HG03460 (cell line): ENCODE data around the gene PEBP1.
A peak's percentile ranks its signal among the peaks of the same experiment; 100 is the strongest.
"Not testable (repeated sequence)": the region's sequence is repeated elsewhere in the genome, so short reads cannot be mapped to it uniquely, and the experiment has no call there.

Source experiments
- ATAC-seq: cut with Tn5 transposase; IDR thresholded peaks from one replicate; pipeline ENCODE4 v1.9.1; 2021; ENCODE audit not compliant: unreplicated experiment

Gene PEBP1

GRCh38 chr12:118129436-118129835 lies 6.5 kb upstream of the PEBP1 start:
- ATAC-seq = not testable (repeated sequence)

- ATAC-seq = peak; percentile 26
These were observed 657 bp downstream of the PEBP1 start for GRCh38 chr12:118136559-118137003.

GRCh38 chr12:118137148-118137678 lies 1.3 kb downstream of the PEBP1 start:
- no peak for ATAC-seq

- ATAC-seq = no peak
These were observed 4.9 kb downstream of the PEBP1 start for GRCh38 chr12:118140825-118141224.

GRCh38 chr12:118144499-118144898 lies 8.6 kb downstream of the PEBP1 start:
- no peak for ATAC-seq

GRCh38 chr12:118145113-118145797 lies 9.3 kb downstream of the PEBP1 start:
- ATAC-seq = no peak

- no peak for ATAC-seq
These were observed 9.9 kb downstream of the PEBP1 start for GRCh38 chr12:118145798-118146156.

GRCh38 chr12:118148287-118148686 lies 12.4 kb downstream of the PEBP1 start:
- ATAC-seq = no peak

- no peak for ATAC-seq
These were observed 14.7 kb downstream of the PEBP1 start for GRCh38 chr12:118150625-118151024.

- no peak for ATAC-seq
These were observed 15.8 kb downstream of the PEBP1 start for GRCh38 chr12:118151755-118152154.

- no peak for ATAC-seq
These were observed 24.6 kb downstream of the PEBP1 start for GRCh38 chr12:118160536-118160935.

GRCh38 chr12:118164798-118165486 lies 29.0 kb downstream of the PEBP1 start:
- ATAC-seq = no peak

- peak; percentile 99 for ATAC-seq
These were observed 31.0 kb downstream of the PEBP1 start for GRCh38 chr12:118166946-118167345.

- ATAC-seq = peak; percentile 95
These were observed 40.0 kb downstream of the PEBP1 start for GRCh38 chr12:118175823-118176447.

GRCh38 chr12:118183155-118183554 lies 47.2 kb downstream of the PEBP1 start:
- ATAC-seq = no peak

GRCh38 chr12:118183711-118184110 lies 47.8 kb downstream of the PEBP1 start:
- no peak for ATAC-seq

- ATAC-seq = no peak
These were observed 49.9 kb downstream of the PEBP1 start for GRCh38 chr12:118185602-118186397.

GRCh38 chr12:118187751-118188435 lies 52.0 kb downstream of the PEBP1 start:
- no peak for ATAC-seq

GRCh38 chr12:118188690-118189371 lies 52.9 kb downstream of the PEBP1 start:
- no peak for ATAC-seq

- no peak for ATAC-seq
These were observed 53.8 kb downstream of the PEBP1 start for GRCh38 chr12:118189741-118190191.
